Naive thymus-derived CD4-positive, alpha-beta T cell (primary cell): ENCODE measurements around the gene BIN1. TPM values are rescaled to one million over a fixed set of nuclear protein-coding genes. Genes with fewer than 3 reads are reported as not detected.

Experiments used
- ATAC-seq: fragments of 150-1000 bp; cut with Tn5 transposase; 2 replicates; pipeline ENCODE4 v1.10.0; 2021; ENCODE audit warnings: mild to moderate bottlenecking, moderate library complexity
- CTCF ChIA-PET: fragments of 350-600 bp; sonication (Branson Sonifier 250); formaldehyde crosslinking; loops from one replicate; lab custom pipeline; 2021; ENCODE audit warnings: antibody characterized with exemption; lab: Charles Lee
- POLR2A ChIA-PET: fragments of 350-600 bp; sonication (Branson Sonifier 250); formaldehyde crosslinking; loops from one replicate; lab custom pipeline; 2021; ENCODE audit warnings: antibody characterized with exemption, inconsistent platforms; lab: Charles Lee
- DNase-seq, 9 donors: peaks; one replicate each; pipeline versions ENCODE4 v3.0.0 to v3.0.0-alpha.2; 2020 to 2022; ENCODE audit warnings: mixed read lengths in 1 of 9
- H3K27ac ChIP-seq: one replicate; pipeline ENCODE4 v1.7.0; 2013; ENCODE audit warnings: mild to moderate bottlenecking, low read depth, low read length, moderate library complexity
- H3K27me3 ChIP-seq, 2 donors: one replicate each; pipeline ENCODE4 v1.7.0; 2013; ENCODE audit warnings: low read length in 2 of 2, mild to moderate bottlenecking in 2 of 2, moderate library complexity in 2 of 2; ENCODE audit not compliant: control insufficient read depth in 2 of 2, insufficient read depth in 2 of 2
- H3K36me3 ChIP-seq, 3 experiments: 1 replicate in 2 of 3; 2 replicates in 1 of 3; pipeline ENCODE4 v1.7.0; 2013; ENCODE audit warnings: low read length in 3 of 3, mild to moderate bottlenecking in 3 of 3, moderate library complexity in 1 of 3; ENCODE audit not compliant: insufficient read depth in 3 of 3, control insufficient read depth in 2 of 3
- H3K4me1 ChIP-seq, 2 donors: one replicate each; pipeline ENCODE4 v1.7.0; 2013; ENCODE audit warnings: low read length in 2 of 2, mild to moderate bottlenecking in 2 of 2, moderate library complexity in 1 of 2; ENCODE audit not compliant: control insufficient read depth in 2 of 2, insufficient read depth in 2 of 2
- H3K4me3 ChIP-seq: 2 replicates; pipeline ENCODE4 v1.7.0; 2013; ENCODE audit warnings: mild to moderate bottlenecking, low read length
- H3K9me3 ChIP-seq, 3 experiments: 1 replicate in 2 of 3; 2 replicates in 1 of 3; pipeline ENCODE4 v1.7.0; 2013; ENCODE audit warnings: low read length in 3 of 3; ENCODE audit not compliant: control insufficient read depth in 2 of 3
- H3K27ac Mint-ChIP-seq, 9 donors: one replicate each; pipeline ENCODE4 v1.8.0; 2020 to 2022; ENCODE audit warnings: mixed read lengths in 9 of 9, mild to moderate bottlenecking in 8 of 9, moderate library complexity in 5 of 9, inconsistent platforms in 2 of 9
- H3K27me3 Mint-ChIP-seq, 5 donors: one replicate each; pipeline ENCODE4 v1.8.0; 2021 to 2022; ENCODE audit warnings: mixed read lengths in 5 of 5, mild to moderate bottlenecking in 1 of 5
- H3K36me3 Mint-ChIP-seq, 5 donors: one replicate each; pipeline ENCODE4 v1.8.0; 2020 to 2022; ENCODE audit warnings: mixed read lengths in 5 of 5, mild to moderate bottlenecking in 3 of 5, inconsistent platforms in 1 of 5
- H3K4me1 Mint-ChIP-seq, 7 donors: one replicate each; pipeline ENCODE4 v1.8.0; 2020 to 2022; ENCODE audit warnings: mixed read lengths in 7 of 7, mild to moderate bottlenecking in 3 of 7, inconsistent platforms in 1 of 7
- H3K4me3 Mint-ChIP-seq, 10 donors: one replicate each; pipeline ENCODE4 v1.8.0; 2020 to 2022; ENCODE audit warnings: mild to moderate bottlenecking in 10 of 10, mixed read lengths in 10 of 10, moderate library complexity in 6 of 10, inconsistent platforms in 2 of 10
- H3K9me3 Mint-ChIP-seq, 11 donors: one replicate each; pipeline ENCODE4 v1.8.0; 2020 to 2022; ENCODE audit warnings: mixed read lengths in 11 of 11, mild to moderate bottlenecking in 4 of 11, inconsistent platforms in 1 of 11, moderate library complexity in 1 of 11
- intact Hi-C, 2 donors: fragments of 100-400 bp; cut with micrococcal nuclease; formaldehyde crosslinking; loops; one replicate each; pipeline ENCODE4 v1.15.1; 2023
- polyA plus RNA-seq, 2 donors: library from polyadenylated mRNA; unstranded; fragments of 300-500 nt; fragmentation: Illumina TruSeq; gene quantifications; one replicate each; pipeline ENCODE4 v1.2.3, GENCODE V29; 2021
- total RNA-seq, 6 experiments: library from RNA in 5 of 6; stranded (reverse) in 5 of 6; gene quantifications; 1 replicate in 5 of 6; 2 replicates in 1 of 6; pipeline ENCODE4 v1.2.3 and lab custom pipeline; 2021 to 2026

Gene BIN1
- total and polyA plus RNA-seq, 7 experiments from 2014 or later = 103 to 161 (median 117) TPM

DNA sequence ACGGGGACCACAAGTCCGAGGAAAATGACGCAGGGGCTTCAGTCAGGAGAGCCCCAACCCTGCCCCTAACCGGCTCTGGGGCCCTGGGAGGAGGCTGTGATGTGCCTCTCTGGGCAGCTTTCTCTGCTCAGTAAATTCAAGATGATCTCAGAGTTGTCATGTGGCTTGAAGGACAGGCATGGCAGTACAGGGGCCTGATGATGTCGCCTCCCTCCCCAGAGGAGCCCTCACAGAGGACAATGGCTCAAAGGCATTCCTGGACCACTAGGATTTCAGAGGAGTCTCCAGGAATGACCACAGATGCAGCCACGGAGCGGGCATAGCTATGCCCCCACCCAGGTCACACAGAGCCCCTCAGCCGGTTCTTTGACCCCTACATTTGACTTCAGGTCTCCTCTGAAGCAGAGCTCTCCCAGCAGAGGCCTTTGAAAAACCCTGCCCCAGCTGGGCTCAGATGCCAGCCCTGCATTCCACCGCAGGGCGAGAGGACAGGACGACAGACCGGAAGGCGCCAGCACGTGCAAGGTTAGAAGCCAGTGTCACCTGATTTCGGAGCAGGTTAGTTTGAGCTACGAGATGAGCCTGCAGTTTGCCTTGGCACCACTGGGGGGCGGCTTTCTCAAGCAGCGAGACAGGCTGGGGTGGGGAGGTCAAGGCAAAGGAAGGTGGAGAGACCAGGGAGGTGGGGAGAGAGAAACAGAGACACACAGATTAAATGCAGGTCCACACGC, 39.2 kb downstream of the BIN1 start:
- intact Hi-C loops = loop anchor here (1.0 to 2.0 kb wide), 7 partner anchors 14 to 412 kb away; partner anchors contain the start of gene BIN1 (in 2 of the 2)
- POLR2A ChIA-PET = interaction anchor here (1.1 kb wide), 1 partner anchor 12 kb away, joined by 9 read pairs; no protein-coding TSS in a partner anchor

DNA sequence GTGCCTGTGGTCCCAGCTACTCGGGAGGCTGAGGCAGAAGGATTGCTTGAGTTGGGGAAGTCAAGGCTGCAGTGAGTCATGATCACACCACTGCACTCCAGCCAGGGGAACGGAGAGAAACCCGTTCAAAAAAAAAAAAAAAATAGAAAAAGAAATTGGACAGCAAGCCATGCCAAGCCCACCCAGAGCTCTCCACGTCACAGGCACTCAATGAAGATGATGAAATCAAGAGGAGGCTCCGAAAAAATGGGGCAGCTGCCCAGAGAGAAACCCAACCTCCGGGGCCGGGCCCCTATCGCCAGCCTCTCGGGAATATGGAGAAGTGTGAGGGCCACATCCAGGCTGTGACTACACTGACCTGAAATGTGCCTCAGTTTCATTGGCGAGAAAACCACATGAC, 40.0 kb downstream of the BIN1 start:
- no peaks in the 10 kb centered on the region for H3K27me3 ChIP-seq
- peaks cover 0 to 26% (median 4%) of the 10 kb centered on the region in 5 donors for H3K36me3 Mint-ChIP-seq
- peak; percentile 24 for ATAC-seq
- no peak for DNase-seq
- H3K27ac Mint-ChIP-seq = peak overlapping the region in 2 of 9 donors; percentile 28 to 78
- H3K36me3 ChIP-seq = peaks cover 0 to 88% (median 19%) of the 10 kb centered on the region in 3 experiments
- no peak overlapping the region for H3K4me3 Mint-ChIP-seq
- ChIA-PET CTCF (interaction anchor here (1.2 to 1.5 kb wide), 2 partner anchors 11 to 413 kb away, joined by 5 to 9 read pairs; no protein-coding TSS in a partner anchor), POLR2A (no interaction called here)
- no peaks in the 10 kb centered on the region for H3K9me3 ChIP-seq
- intact Hi-C loops = no loop called here
- peaks cover 5 to 9% of the 10 kb centered on the region in 2 donors for H3K4me1 ChIP-seq
- H3K9me3 Mint-ChIP-seq = no peaks in the 10 kb centered on the region
- H3K4me3 ChIP-seq = no peak overlapping the region
- no peaks in the 10 kb centered on the region for H3K27me3 Mint-ChIP-seq
- peaks cover 6 to 30% (median 19%) of the 10 kb centered on the region in 7 donors for H3K4me1 Mint-ChIP-seq
- no peak overlapping the region for H3K27ac ChIP-seq

More for the DNA sequence above, 39.2 kb downstream of the BIN1 start:
- Mint-ChIP-seq H3K27me3 (no peaks in the 10 kb centered on the region), H3K4me1 (peaks cover 12 to 38% (median 21%) of the 10 kb centered on the region in 7 donors), H3K27ac (peak overlapping the region in 6 of 9 donors; percentile 30 to 76 (median 64)), H3K4me3 (no peak overlapping the region), H3K9me3 (no peaks in the 10 kb centered on the region), H3K36me3 (peaks cover 3 to 24% (median 3%) of the 10 kb centered on the region in 5 donors)
- no peaks in the 10 kb centered on the region for H3K9me3 ChIP-seq
- no peaks in the 10 kb centered on the region for H3K27me3 ChIP-seq
- H3K4me3 ChIP-seq = no peak overlapping the region
- ATAC-seq (peak; percentile 45), DNase-seq (peak; percentile 50 to 77 (median 67))
- no peak overlapping the region for H3K27ac ChIP-seq
- CTCF ChIA-PET = interaction anchor here (0.5 to 2.4 kb wide), 16 partner anchors 11 to 412 kb away, joined by 3 to 12 read pairs (median 4); partner anchors contain the start of gene BIN1
- peaks cover 0 to 88% (median 26%) of the 10 kb centered on the region in 3 experiments for H3K36me3 ChIP-seq
- peaks cover 5 to 9% of the 10 kb centered on the region in 2 donors for H3K4me1 ChIP-seq

DNA sequence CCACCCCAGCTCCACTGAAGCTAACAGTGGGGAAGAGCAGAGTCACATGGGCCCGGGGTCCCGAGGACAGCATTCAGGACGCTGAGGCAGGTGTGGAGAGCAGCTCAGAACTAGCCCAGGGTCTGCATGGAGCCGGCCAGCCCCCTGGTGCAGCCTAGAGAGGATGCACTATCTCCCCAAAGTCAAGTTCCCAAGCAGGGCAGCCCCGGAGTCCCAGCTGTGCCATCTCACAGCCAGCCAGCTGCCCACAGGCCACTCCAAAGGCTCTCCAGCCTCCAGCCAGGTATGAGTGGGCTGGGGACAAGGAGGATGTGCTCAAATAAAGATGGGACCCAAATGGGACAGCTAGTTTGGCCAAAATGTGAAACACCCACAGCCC, 41.0 kb downstream of the BIN1 start:
- no peak overlapping the region for H3K4me3 ChIP-seq
- no peak overlapping the region for H3K27ac ChIP-seq
- Mint-ChIP-seq H3K9me3 (no peaks in the 10 kb centered on the region), H3K27me3 (no peaks in the 10 kb centered on the region), H3K4me3 (no peak overlapping the region), H3K27ac (peak overlapping the region in 1 of 9 donors; percentile 78), H3K4me1 (peaks cover 6 to 27% (median 14%) of the 10 kb centered on the region in 7 donors), H3K36me3 (peaks cover 0 to 23% (median 4%) of the 10 kb centered on the region in 5 donors)
- H3K36me3 ChIP-seq = peaks cover 0 to 86% (median 19%) of the 10 kb centered on the region in 3 experiments
- H3K9me3 ChIP-seq = no peaks in the 10 kb centered on the region
- H3K4me1 ChIP-seq = peaks cover 5 to 9% of the 10 kb centered on the region in 2 donors
- DNase-seq = no peak
- H3K27me3 ChIP-seq = no peaks in the 10 kb centered on the region
- CTCF ChIA-PET = no interaction called here
- no peak for ATAC-seq
- intact Hi-C loops = loop anchor here in 1 of 2 donors (2.0 kb wide), 1 partner anchor 15 kb away; no protein-coding TSS in a partner anchor
- POLR2A ChIA-PET = no interaction called here

DNA sequence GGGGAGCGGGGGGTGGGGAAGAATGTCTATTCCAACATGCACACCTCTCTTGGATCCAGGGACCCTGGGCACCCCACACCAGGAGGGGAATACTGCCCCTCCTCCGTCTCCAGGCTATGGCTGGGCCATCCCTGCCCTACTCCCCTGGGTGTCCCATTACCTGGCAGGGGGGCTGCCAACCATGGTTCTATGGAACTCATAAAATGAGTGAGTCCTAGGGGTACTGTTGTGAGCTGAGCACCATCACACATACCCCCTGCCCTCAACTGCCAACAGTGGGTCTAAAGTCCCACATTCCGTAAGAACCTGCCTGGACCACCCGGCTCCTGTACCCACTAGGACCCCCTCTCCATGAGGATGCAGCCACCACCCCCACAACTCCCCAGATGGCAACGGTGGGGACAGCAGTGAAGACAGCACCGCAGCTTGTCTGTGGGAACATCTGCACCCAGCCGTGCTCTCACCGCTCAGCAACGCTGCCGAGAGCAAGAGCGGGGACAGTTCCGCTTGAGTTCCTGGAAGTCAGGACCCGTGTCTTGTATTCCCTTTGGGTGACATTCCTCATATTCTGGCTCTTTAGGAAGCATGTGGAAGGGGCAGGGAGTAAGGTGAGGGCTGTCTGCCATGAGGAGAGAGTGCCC, 41.5 kb downstream of the BIN1 start:
- Histone ChIP-seq H3K27me3 (no peaks in the 10 kb centered on the region), H3K36me3 (peaks cover 0 to 86% (median 19%) of the 10 kb centered on the region in 3 experiments), H3K9me3 (no peaks in the 10 kb centered on the region), H3K27ac (no peak overlapping the region), H3K4me3 (no peak overlapping the region), H3K4me1 (peaks cover 5 to 9% of the 10 kb centered on the region in 2 donors)
- Mint-ChIP-seq H3K9me3 (no peaks in the 10 kb centered on the region), H3K27ac (peak overlapping the region in 3 of 9 donors; percentile 2 to 78 (median 18)), H3K4me1 (peaks cover 6 to 25% (median 12%) of the 10 kb centered on the region in 7 donors), H3K36me3 (peaks cover 0 to 22% (median 4%) of the 10 kb centered on the region in 5 donors), H3K27me3 (no peaks in the 10 kb centered on the region), H3K4me3 (no peak overlapping the region)
- ChIA-PET POLR2A (no interaction called here), CTCF (no interaction called here)
- ATAC-seq = no peak
- intact Hi-C loops = loop anchor here in 1 of 2 donors (2.0 kb wide), 1 partner anchor 15 kb away; no protein-coding TSS in a partner anchor
- DNase-seq = no peak

DNA sequence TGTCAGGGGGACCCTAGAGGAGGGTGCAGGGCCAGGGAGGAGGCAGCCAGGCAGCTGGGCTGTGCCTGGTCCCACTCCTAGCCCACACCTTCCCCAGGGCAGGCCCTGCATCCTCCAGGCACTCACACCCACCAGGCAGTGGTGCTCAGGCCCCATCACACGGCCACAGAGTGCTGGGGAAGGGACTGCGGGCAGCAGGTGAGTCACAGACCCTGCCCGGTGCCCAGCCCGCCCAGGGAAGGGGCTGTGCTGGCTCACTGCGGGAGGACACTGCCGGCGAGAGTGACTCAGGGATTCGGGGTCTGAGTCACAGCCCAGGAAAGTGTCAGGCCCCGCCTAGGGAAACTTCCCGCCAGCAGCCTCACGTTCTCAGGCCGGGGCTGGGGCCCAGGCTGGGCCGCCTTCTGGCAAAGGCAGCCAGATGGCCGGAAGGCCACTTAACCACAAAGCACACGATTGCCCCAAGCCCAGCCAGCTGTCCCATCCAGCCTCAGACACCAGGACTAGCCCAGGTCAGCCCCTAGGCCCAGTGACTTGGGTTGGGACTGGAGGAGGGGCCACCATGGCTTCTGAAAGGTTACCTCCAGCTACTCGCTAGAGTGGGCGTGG, 42.2 kb downstream of the BIN1 start:
- Mint-ChIP-seq H3K4me1 (peaks cover 6 to 23% (median 12%) of the 10 kb centered on the region in 7 donors), H3K36me3 (peaks cover 0 to 25% (median 4%) of the 10 kb centered on the region in 5 donors), H3K27ac (peak overlapping the region in 1 of 9 donors; percentile 18), H3K9me3 (no peaks in the 10 kb centered on the region), H3K27me3 (no peaks in the 10 kb centered on the region), H3K4me3 (no peak overlapping the region)
- H3K27ac ChIP-seq = no peak overlapping the region
- peak; percentile 83 for ATAC-seq
- no peaks in the 10 kb centered on the region for H3K9me3 ChIP-seq
- CTCF ChIA-PET = no interaction called here
- intact Hi-C loops = loop anchor here in 1 of 2 donors (2.0 kb wide), 1 partner anchor 16 kb away; no protein-coding TSS in a partner anchor
- H3K27me3 ChIP-seq = no peaks in the 10 kb centered on the region
- H3K4me3 ChIP-seq = no peak overlapping the region
- H3K36me3 ChIP-seq = peaks cover 0 to 86% (median 19%) of the 10 kb centered on the region in 3 experiments
- H3K4me1 ChIP-seq = peaks cover 5 to 9% of the 10 kb centered on the region in 2 donors
- POLR2A ChIA-PET = no interaction called here
- DNase-seq = peak in 2 of 9 donors; percentile 33 to 82
